T-helper 17 cell (primary cell): Measurements from ENCODE around the gene S100A5. TPM values are rescaled to one million over a fixed set of nuclear protein-coding genes. Genes with fewer than 3 reads are reported as not detected.

Source experiments
- ATAC-seq: fragments of 150-1000 bp; cut with Tn5 transposase; 2 replicates; pipeline ENCODE4 v1.10.0; 2021; ENCODE audit warnings: mild to moderate bottlenecking, moderate library complexity
- DNase-seq, 3 donors: peaks; one replicate each; pipeline versions ENCODE4 v3.0.0 to v3.0.0-alpha.2; 2020 to 2021
- H3K9me3 ChIP-seq: one replicate; pipeline ENCODE4 v1.7.0; 2013; ENCODE audit warnings: low read length, mild to moderate bottlenecking; ENCODE audit not compliant: control insufficient read depth, poor library complexity, severe bottlenecking
- H3K27ac Mint-ChIP-seq: one replicate; pipeline ENCODE4 v1.8.0; 2022; ENCODE audit warnings: mild to moderate bottlenecking, moderate library complexity, mixed read lengths
- H3K27me3 Mint-ChIP-seq: one replicate; pipeline ENCODE4 v1.8.0; 2022; ENCODE audit warnings: mixed read lengths
- H3K36me3 Mint-ChIP-seq: one replicate; pipeline ENCODE4 v1.8.0; 2022; ENCODE audit warnings: low read depth, mixed read lengths
- H3K4me1 Mint-ChIP-seq: one replicate; pipeline ENCODE4 v1.8.0; 2022; ENCODE audit warnings: mild to moderate bottlenecking, mixed read lengths
- H3K4me3 Mint-ChIP-seq: one replicate; pipeline ENCODE4 v1.8.0; 2022; ENCODE audit warnings: mild to moderate bottlenecking, moderate library complexity, mixed read lengths
- total RNA-seq, 4 donors: library from RNA in 2 of 4; stranded (reverse) in 2 of 4; gene quantifications; one replicate each; pipeline ENCODE4 v1.2.3 and lab custom pipeline; 2022 to 2026

The S100A5 gene
- total RNA-seq, 2 donors from 2014 or later = 1.1 TPM; not detected in 1

- Mint-ChIP-seq H3K4me1 (peaks cover 69% of the 10 kb centered on the region), H3K27me3 (no peaks in the 10 kb centered on the region), H3K4me3 (peak overlapping the region; percentile 84), H3K36me3 (peaks cover 3% of the 10 kb centered on the region), H3K27ac (peak overlapping the region; percentile 96)
- H3K9me3 ChIP-seq = no peaks in the 10 kb centered on the region
- no peak for DNase-seq
- no peak for ATAC-seq
Measured at GRCh38 chr1:153539395-153540093, 1.2 kb downstream of the S100A5 start.

- Mint-ChIP-seq H3K4me1 (peaks cover 73% of the 10 kb centered on the region), H3K4me3 (peak overlapping the region; percentile 58), H3K36me3 (no peaks in the 10 kb centered on the region), H3K27me3 (no peaks in the 10 kb centered on the region), H3K27ac (peak overlapping the region; percentile 96)
- H3K9me3 ChIP-seq = no peaks in the 10 kb centered on the region
- DNase-seq (no peak), ATAC-seq (no peak)
Measured at GRCh38 chr1:153538315-153538821, 2.4 kb downstream of the S100A5 start.

- no peak overlapping the region for H3K4me3 Mint-ChIP-seq
- peak overlapping the region; percentile 96 for H3K27ac Mint-ChIP-seq
- no peaks in the 10 kb centered on the region for H3K9me3 ChIP-seq
- peaks cover 72% of the 10 kb centered on the region for H3K4me1 Mint-ChIP-seq
- H3K36me3 Mint-ChIP-seq = no peaks in the 10 kb centered on the region
- DNase-seq (no peak), ATAC-seq (no peak)
- no peaks in the 10 kb centered on the region for H3K27me3 Mint-ChIP-seq
Measured at GRCh38 chr1:153537376-153537730, 3.4 kb downstream of the S100A5 start.

- ATAC-seq (no peak), DNase-seq (no peak)
- Mint-ChIP-seq H3K36me3 (no peaks in the 10 kb centered on the region), H3K27me3 (no peaks in the 10 kb centered on the region), H3K4me1 (peaks cover 72% of the 10 kb centered on the region), H3K4me3 (peak overlapping the region; percentile 95), H3K27ac (peak overlapping the region; percentile 96)
- no peaks in the 10 kb centered on the region for H3K9me3 ChIP-seq
Measured at GRCh38 chr1:153536671-153537375, 3.9 kb downstream of the S100A5 start.

- H3K27me3 Mint-ChIP-seq = no peaks in the 10 kb centered on the region
- H3K9me3 ChIP-seq = no peaks in the 10 kb centered on the region
- no peaks in the 10 kb centered on the region for H3K36me3 Mint-ChIP-seq
- peaks cover 68% of the 10 kb centered on the region for H3K4me1 Mint-ChIP-seq
- H3K27ac Mint-ChIP-seq = peak overlapping the region; percentile 96
- DNase-seq (peak; percentile 64 to 75 (median 72)), ATAC-seq (peak; percentile 77)
- peak overlapping the region; percentile 95 for H3K4me3 Mint-ChIP-seq
Measured at GRCh38 chr1:153536012-153536670, 4.6 kb downstream of the S100A5 start.

GRCh38 chr1:153535242-153536011 is 5.3 kb downstream of the S100A5 start, which contains the start of gene S100A6:
Gene S100A6 (minus strand): TSS chr1:153535991. CDS start chr1:153535339, 652 bp downstream.
- peak within 1 kb of the TSS; percentile 95 for H3K4me3 Mint-ChIP-seq
- H3K27me3 Mint-ChIP-seq = no peaks in the 10 kb centered on the region
- ATAC-seq (peak; percentile 59), DNase-seq (no peak)
- H3K36me3 Mint-ChIP-seq = no peaks in the 10 kb centered on the region
- peak within 1 kb of the TSS; percentile 96 for H3K27ac Mint-ChIP-seq
- peaks cover 66% of the 10 kb centered on the region for H3K4me1 Mint-ChIP-seq
- no peaks in the 10 kb centered on the region for H3K9me3 ChIP-seq

- H3K36me3 Mint-ChIP-seq = no peaks in the 10 kb centered on the region
- H3K4me1 Mint-ChIP-seq = peaks cover 64% of the 10 kb centered on the region
- H3K9me3 ChIP-seq = no peaks in the 10 kb centered on the region
- ATAC-seq (no peak), DNase-seq (no peak)
- peak overlapping the region; percentile 95 for H3K4me3 Mint-ChIP-seq
- H3K27me3 Mint-ChIP-seq = no peaks in the 10 kb centered on the region
- peak overlapping the region; percentile 96 for H3K27ac Mint-ChIP-seq
Measured at GRCh38 chr1:153534925-153535241, 5.9 kb downstream of the S100A5 start.

- Mint-ChIP-seq H3K36me3 (no peaks in the 10 kb centered on the region), H3K27ac (peak overlapping the region; percentile 96), H3K4me3 (peak overlapping the region; percentile 95), H3K4me1 (peaks cover 59% of the 10 kb centered on the region), H3K27me3 (no peaks in the 10 kb centered on the region)
- ATAC-seq (no peak), DNase-seq (no peak)
- H3K9me3 ChIP-seq = no peaks in the 10 kb centered on the region
Measured at GRCh38 chr1:153534226-153534924, 6.4 kb downstream of the S100A5 start.

- no peaks in the 10 kb centered on the region for H3K9me3 ChIP-seq
Measured at GRCh38 chr1:153533689-153534201, 7.0 kb downstream of the S100A5 start.

GRCh38 chr1:153532769-153533599 is 7.8 kb downstream of the S100A5 start:
- H3K4me3 Mint-ChIP-seq = peak overlapping the region; percentile 95
- H3K27ac Mint-ChIP-seq = peak overlapping the region; percentile 96
- H3K27me3 Mint-ChIP-seq = no peaks in the 10 kb centered on the region
- DNase-seq = peak; percentile 68 to 82 (median 69)
- H3K9me3 ChIP-seq = no peaks in the 10 kb centered on the region
- ATAC-seq = peak; percentile 42
- peaks cover 56% of the 10 kb centered on the region for H3K4me1 Mint-ChIP-seq
- H3K36me3 Mint-ChIP-seq = no peaks in the 10 kb centered on the region

More at GRCh38 chr1:153533689-153534201, 7.0 kb downstream of the S100A5 start:
- Mint-ChIP-seq H3K4me3 (peak overlapping the region; percentile 95), H3K27ac (peak overlapping the region; percentile 96), H3K27me3 (no peaks in the 10 kb centered on the region), H3K4me1 (peaks cover 59% of the 10 kb centered on the region), H3K36me3 (no peaks in the 10 kb centered on the region)
- ATAC-seq = no peak
- DNase-seq = peak in 1 of 3 donors; percentile 48

- DNase-seq (peak in 1 of 3 donors; percentile 46), ATAC-seq (peak; percentile 51)
- Mint-ChIP-seq H3K4me3 (peak overlapping the region; percentile 95), H3K27ac (peak overlapping the region; percentile 96), H3K36me3 (no peaks in the 10 kb centered on the region), H3K4me1 (peaks cover 56% of the 10 kb centered on the region), H3K27me3 (no peaks in the 10 kb centered on the region)
- no peaks in the 10 kb centered on the region for H3K9me3 ChIP-seq
Measured at GRCh38 chr1:153532181-153532580, 8.6 kb downstream of the S100A5 start.
